ENCODE data around the gene C21orf58.

- TF ChIP-seq TAF1 (IDR thresholded peaks at IDR 0.05; ENCODE audit: low read depth, low read length) = no peak
- no peak for TF ChIP-seq POLR2AphosphoS5 (IDR thresholded peaks at IDR 0.05; ENCODE audit: low read depth, low read length)
- TF ChIP-seq POLR2A (IDR thresholded peaks at IDR 0.05; ENCODE audit: low read depth, low read length) = no peak
- TF ChIP-seq SPI1 (IDR thresholded peaks at IDR 0.05; ENCODE audit: low read depth, low read length) = no peak
- no peak for TF ChIP-seq PAX5 (IDR thresholded peaks at IDR 0.05; ENCODE audit: insufficient read depth, low read length, severe bottlenecking)
- TF ChIP-seq POU2F2 (IDR thresholded peaks at IDR 0.05; ENCODE audit: low read depth, low read length) = no peak
Observed at GRCh38 chr21:46323227-46323709, 402 bp downstream of the C21orf58 start.
